HL-60 (cell line): Measurements from ENCODE around the gene POU3F2.

Experiments
- DNase-seq, 2 experiments: peaks; one replicate each; pipeline ENCODE4 v3.0.0-alpha.2; 2010 to 2020; ENCODE audit warnings: low read depth in 1 of 2, low spot score in 1 of 2
- H3K27ac ChIP-seq: fragments of 250-450 bp; sonication (Bioruptor Pico); replicated peaks from 2 replicates; pipeline ENCODE4 v1.5.1; 2020; ENCODE audit warnings: mild to moderate bottlenecking, moderate library complexity
- H3K27me3 ChIP-seq: fragments of 250-450 bp; sonication (Bioruptor Pico); 2 replicates; pipeline ENCODE4 v1.5.1; 2021; ENCODE audit warnings: mild to moderate bottlenecking, moderate library complexity; ENCODE audit not compliant: insufficient read depth, poor library complexity, severe bottlenecking
- H3K4me3 ChIP-seq: replicated peaks from 2 replicates; pipeline ENCODE4 v1.5.1; 2011; ENCODE audit warnings: mild to moderate bottlenecking, control low read depth, low read length; ENCODE audit not compliant: insufficient read depth
- GABPA ChIP-seq: IDR thresholded peaks from 2 replicates; pipeline ENCODE4 v1.6.1; 2012; ENCODE audit warnings: low read depth
- POLR2AphosphoS5 ChIP-seq: IDR thresholded peaks from 2 replicates; pipeline ENCODE4 v1.6.1; 2012; ENCODE audit warnings: low read depth
- REST ChIP-seq: IDR thresholded peaks from 2 replicates; pipeline ENCODE4 v1.6.1; 2012; ENCODE audit warnings: low read depth; ENCODE audit not compliant: insufficient replicate concordance
- SPI1 ChIP-seq: IDR thresholded peaks from 2 replicates; pipeline ENCODE4 v1.6.1; 2012; ENCODE audit warnings: low read depth, mild to moderate bottlenecking, borderline replicate concordance
- TF ChIP-seq, protein P1 (sequence below): IDR thresholded peaks from one replicate; pipeline ENCODE4 v1.5.1; 2011; ENCODE audit warnings: low read length, control low read depth, inconsistent platforms; ENCODE audit not compliant: insufficient read depth

POU3F2 gene

DNA sequence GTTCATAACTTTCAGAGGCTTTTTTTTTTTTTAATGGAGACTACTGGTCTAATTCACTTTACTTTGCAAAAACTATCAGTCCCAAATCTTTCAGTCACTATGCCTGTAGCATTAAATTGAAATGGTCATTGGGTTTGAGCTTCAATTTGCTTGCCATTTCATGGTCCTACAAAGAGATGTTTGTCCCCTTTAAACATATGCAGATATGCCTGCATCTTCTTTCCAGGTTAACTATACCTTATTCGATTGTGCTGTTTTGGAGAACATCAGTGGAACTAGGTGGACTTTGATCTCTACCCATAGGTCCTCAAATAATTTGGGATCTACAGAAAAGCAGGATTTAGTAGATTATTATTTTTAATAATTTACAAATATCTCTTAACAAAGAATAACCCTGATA is 4.6 kb downstream of the POU3F2 start:
- TF ChIP-seq GABPA = no peak
- TF ChIP-seq SPI1 = no peak
- TF ChIP-seq POLR2AphosphoS5 = no peak
- TF ChIP-seq REST = no peak
- TF ChIP-seq, protein P1, sequence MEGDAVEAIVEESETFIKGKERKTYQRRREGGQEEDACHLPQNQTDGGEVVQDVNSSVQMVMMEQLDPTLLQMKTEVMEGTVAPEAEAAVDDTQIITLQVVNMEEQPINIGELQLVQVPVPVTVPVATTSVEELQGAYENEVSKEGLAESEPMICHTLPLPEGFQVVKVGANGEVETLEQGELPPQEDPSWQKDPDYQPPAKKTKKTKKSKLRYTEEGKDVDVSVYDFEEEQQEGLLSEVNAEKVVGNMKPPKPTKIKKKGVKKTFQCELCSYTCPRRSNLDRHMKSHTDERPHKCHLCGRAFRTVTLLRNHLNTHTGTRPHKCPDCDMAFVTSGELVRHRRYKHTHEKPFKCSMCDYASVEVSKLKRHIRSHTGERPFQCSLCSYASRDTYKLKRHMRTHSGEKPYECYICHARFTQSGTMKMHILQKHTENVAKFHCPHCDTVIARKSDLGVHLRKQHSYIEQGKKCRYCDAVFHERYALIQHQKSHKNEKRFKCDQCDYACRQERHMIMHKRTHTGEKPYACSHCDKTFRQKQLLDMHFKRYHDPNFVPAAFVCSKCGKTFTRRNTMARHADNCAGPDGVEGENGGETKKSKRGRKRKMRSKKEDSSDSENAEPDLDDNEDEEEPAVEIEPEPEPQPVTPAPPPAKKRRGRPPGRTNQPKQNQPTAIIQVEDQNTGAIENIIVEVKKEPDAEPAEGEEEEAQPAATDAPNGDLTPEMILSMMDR = no peak
- no peak for DNase-seq
- Histone ChIP-seq H3K27ac (no peak overlapping the region), H3K27me3 (peaks cover 84% of the 10 kb centered on the region), H3K4me3 (no peak overlapping the region)

DNA sequence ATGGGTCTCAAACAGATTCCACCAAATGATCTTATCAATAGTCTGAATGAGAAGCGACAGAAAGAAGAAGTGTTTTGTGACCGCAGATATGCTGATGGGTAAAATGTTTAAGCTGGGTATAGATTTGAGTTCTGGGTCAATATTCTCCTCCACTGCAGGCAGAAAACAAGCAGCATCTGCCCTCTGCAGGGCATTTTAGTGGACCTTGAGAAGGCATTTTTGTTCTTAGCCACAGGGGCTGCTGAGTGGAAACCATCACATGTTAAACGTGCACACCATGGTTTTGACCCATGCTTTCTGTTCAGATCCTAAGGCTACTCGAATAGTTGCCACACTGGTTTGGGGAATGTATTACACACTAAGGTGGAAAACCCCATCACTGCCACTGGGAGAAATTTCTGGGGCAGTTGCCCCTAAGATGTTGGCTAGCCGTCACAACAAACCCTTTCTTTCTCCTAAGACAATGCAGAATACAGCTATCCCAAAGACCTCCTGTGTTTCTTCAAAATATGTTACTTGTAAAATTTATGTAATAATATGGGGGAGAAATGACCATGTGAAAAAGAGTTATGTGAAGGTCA is 5.5 kb downstream of the POU3F2 start:
- Histone ChIP-seq H3K27ac (no peak overlapping the region), H3K4me3 (no peak overlapping the region), H3K27me3 (peaks cover 85% of the 10 kb centered on the region)
- DNase-seq = no peak
- TF ChIP-seq SPI1 = no peak
- no peak for TF ChIP-seq GABPA
- TF ChIP-seq POLR2AphosphoS5 = no peak
- no peak for TF ChIP-seq REST
- TF ChIP-seq, protein P1 = no peak

DNA sequence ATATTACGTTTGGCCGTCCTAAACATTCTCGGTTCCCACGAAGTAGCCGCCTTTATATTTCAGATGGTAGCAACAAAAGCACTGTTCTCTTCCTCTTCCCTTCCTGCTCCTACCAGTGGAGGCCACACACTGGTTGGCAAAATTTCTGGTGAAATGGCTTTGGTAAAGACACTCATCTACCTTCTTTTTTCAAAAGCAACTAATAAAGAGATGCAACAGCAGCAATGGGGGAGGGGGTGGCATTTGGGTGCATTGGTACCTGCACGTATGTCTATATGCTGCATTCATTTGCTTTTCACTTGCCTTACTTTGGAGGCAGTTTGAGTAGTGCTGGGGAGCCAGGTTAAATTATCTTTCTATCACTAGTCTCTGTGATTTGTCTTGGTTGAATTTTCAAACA is 6.0 kb downstream of the POU3F2 start:
- Histone ChIP-seq H3K4me3 (no peak overlapping the region), H3K27ac (no peak overlapping the region), H3K27me3 (peaks cover 85% of the 10 kb centered on the region)
- no peak for DNase-seq
- TF ChIP-seq, protein P1 = no peak
- TF ChIP-seq SPI1 = no peak
- no peak for TF ChIP-seq REST
- no peak for TF ChIP-seq POLR2AphosphoS5
- TF ChIP-seq GABPA = no peak
